Measurements from ENCODE around the gene PRMT1. TPM values are rescaled to one million over a fixed set of nuclear protein-coding genes. Genes with fewer than 3 reads are reported as not detected.

PRMT1 gene
- total RNA-seq, 6 donors from 2014 or later: 65.6 to 155 (median 82.0) TPM

GRCh38 chr19:49663224-49663623, 13.8 kb upstream of the PRMT1 start:
- peak in 1 of 2 donors; percentile 15 for DNase-seq
- no peak for TF ChIP-seq POLR2AphosphoS5 (IDR thresholded peaks at IDR 0.05)
- TF ChIP-seq POLR2A (IDR thresholded peaks at IDR 0.05): no peak
- TF ChIP-seq, protein P1, sequence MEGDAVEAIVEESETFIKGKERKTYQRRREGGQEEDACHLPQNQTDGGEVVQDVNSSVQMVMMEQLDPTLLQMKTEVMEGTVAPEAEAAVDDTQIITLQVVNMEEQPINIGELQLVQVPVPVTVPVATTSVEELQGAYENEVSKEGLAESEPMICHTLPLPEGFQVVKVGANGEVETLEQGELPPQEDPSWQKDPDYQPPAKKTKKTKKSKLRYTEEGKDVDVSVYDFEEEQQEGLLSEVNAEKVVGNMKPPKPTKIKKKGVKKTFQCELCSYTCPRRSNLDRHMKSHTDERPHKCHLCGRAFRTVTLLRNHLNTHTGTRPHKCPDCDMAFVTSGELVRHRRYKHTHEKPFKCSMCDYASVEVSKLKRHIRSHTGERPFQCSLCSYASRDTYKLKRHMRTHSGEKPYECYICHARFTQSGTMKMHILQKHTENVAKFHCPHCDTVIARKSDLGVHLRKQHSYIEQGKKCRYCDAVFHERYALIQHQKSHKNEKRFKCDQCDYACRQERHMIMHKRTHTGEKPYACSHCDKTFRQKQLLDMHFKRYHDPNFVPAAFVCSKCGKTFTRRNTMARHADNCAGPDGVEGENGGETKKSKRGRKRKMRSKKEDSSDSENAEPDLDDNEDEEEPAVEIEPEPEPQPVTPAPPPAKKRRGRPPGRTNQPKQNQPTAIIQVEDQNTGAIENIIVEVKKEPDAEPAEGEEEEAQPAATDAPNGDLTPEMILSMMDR (IDR thresholded peaks at IDR 0.05): no peak
- TF ChIP-seq EP300 (IDR thresholded peaks at IDR 0.05): no peak
- no peak for ATAC-seq (ENCODE audit: low FRiP score in 2 of 2)
- Histone ChIP-seq H3K36me3 (peaks cover 10 to 51% (median 45%) of the 10 kb centered on the region in 4 donors), H3K9me3 (no peaks in the 10 kb centered on the region), H3K27me3 (no peaks in the 10 kb centered on the region), H3K4me3 (peak overlapping the region in 2 of 4 donors; percentile 72 to 73), H3K27ac (peak overlapping the region in 3 of 4 donors; percentile 82 to 93 (median 90)), H3K4me1 (peaks cover 17 to 29% (median 20%) of the 10 kb centered on the region in 4 donors)
- WGBS, 2 donors: 83 to 91% methylated on average over 7 to 12 of the region's 12 CpGs

DNA sequence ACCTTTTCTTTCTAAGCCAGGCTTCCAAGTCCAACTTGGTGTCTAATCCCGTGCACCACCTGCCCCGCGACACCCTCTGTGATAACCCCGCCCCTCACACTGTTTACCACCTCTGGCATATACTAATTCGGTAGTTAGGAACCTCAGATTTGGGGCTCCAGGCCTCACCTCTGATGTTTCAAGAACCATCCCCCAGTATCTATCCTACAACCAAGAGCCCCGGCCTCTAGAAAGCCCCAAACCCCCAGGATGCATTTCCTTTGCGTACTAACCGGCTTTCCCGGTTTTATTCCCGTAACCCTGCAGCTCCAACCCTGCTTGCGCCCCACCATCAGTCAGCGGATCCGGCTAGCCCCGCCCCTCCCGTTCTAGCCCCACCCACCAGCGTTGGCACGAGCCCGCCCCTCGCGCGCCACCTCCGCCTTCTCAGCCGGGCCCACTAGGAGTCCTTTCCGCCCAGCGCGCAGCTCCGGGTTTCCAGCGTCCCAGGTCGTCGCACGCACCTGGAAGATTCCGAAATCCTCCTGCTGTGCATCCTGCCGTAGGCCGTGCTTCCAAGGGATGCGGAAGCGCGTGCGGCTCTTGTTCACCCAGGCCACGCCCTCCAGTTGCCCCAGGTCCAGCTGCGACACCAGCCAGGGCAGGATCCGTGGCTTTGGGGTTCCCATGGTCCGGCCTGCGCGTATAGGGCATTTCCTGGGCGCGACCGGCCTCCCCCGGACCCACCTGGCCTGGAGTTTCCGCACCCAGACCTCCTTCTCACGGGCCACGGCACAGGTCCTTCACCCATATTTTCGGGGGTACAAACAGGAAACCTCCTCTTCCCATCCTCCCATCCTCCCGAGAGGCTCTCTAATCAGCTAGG, 12.7 kb upstream of the PRMT1 start:
- peaks cover 17 to 29% (median 20%) of the 10 kb centered on the region in 4 donors for H3K4me1 ChIP-seq
- H3K9me3 ChIP-seq: no peaks in the 10 kb centered on the region
- peak; percentile 94 to 97 for DNase-seq
- H3K36me3 ChIP-seq: peaks cover 4 to 39% (median 33%) of the 10 kb centered on the region in 4 donors
- H3K27me3 ChIP-seq: no peaks in the 10 kb centered on the region
- ATAC-seq (ENCODE audit: low FRiP score in 2 of 2): peak; percentile 92
- WGBS, 2 donors: 0 to 1% methylated on average over 23 to 43 of the region's 53 CpGs
- TF ChIP-seq POLR2AphosphoS5 (IDR thresholded peaks at IDR 0.05) (peak; percentile 52 to 88), EP300 (IDR thresholded peaks at IDR 0.05) (no peak), POLR2A (IDR thresholded peaks at IDR 0.05) (peak in 2 of 4 donors; percentile 48 to 69)
- TF ChIP-seq, protein P1 (IDR thresholded peaks at IDR 0.05): peak in 5 of 6 experiments; percentile 38 to 70 (median 47)
- H3K4me3 ChIP-seq: peak overlapping the region; percentile 63 to 80 (median 72)
- H3K27ac ChIP-seq: peak overlapping the region; percentile 82 to 93 (median 86)

DNA sequence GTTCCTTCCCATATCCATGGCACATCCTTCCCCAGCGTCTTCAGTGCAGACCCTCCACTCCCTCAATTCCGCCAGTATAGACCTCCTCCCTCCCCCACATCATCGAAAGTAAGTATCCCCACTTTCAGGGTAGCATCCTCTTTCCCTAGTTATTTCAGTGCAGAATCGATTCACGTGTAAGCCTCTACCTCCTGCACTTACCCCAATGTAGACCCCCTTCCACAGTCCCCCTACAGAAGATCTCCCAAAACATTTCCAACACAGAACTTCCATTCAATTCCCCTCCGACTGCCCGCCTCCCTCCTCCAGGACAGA, 12.1 kb upstream of the PRMT1 start:
- 0 to 1% methylated on average over 7 of the region's 7 CpGs for WGBS, 2 donors
- no peaks in the 10 kb centered on the region for H3K9me3 ChIP-seq
- peak overlapping the region; percentile 82 to 93 (median 86) for H3K27ac ChIP-seq
- H3K4me1 ChIP-seq: peaks cover 17 to 29% (median 20%) of the 10 kb centered on the region in 4 donors
- H3K27me3 ChIP-seq: no peaks in the 10 kb centered on the region
- peaks cover 3 to 33% (median 29%) of the 10 kb centered on the region in 4 donors for H3K36me3 ChIP-seq
- TF ChIP-seq, protein P1 (IDR thresholded peaks at IDR 0.05): no peak
- TF ChIP-seq EP300 (IDR thresholded peaks at IDR 0.05) (no peak), POLR2AphosphoS5 (IDR thresholded peaks at IDR 0.05) (no peak), POLR2A (IDR thresholded peaks at IDR 0.05) (no peak)
- DNase-seq (no peak), ATAC-seq (ENCODE audit: low FRiP score in 2 of 2) (no peak)
- peak overlapping the region; percentile 63 to 80 (median 72) for H3K4me3 ChIP-seq

DNA sequence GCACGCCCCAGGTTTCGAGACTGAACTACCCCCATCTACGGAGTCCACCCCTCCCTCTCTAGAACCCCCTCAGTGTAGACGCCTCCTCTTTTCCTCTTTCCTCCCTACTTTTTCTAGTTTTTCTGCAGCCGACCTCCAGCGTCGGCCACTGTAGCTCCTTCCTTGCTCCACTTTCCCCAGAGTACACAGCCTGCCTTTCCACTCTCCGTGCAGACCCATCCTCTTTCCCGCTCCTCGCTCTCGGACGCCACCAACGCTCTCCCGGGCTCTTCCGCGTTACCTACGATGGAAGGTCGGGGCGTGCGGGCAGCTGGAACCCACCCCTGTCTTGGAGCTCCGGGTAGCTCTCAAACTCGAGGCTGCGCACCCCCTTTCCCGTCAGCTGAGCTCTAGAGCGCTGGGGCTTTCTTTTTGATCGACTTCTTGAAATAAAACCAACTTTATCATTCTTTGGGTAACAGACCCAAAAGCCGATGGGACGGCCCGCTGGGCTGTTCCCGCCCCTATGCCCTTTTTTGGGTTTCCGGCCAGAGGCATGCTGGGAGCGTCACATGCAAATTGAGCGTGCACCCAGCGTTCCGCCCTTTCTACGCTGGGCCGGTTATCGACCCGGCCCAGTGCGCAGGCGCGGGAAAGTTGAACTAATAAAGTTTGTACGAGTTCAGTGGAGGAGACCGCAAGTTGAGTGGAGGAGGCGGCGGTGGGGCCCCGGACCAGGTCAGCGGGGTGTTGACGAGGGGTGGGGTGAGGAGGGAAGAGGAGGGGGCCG, 11.5 kb upstream of the PRMT1 start, which contains the start of the genes BCL2L12 and IRF3:
BCL2L12 (plus strand) TSS at position 583 of the 769 bp plus-strand sequence. CDS start 760 bp downstream, outside the sequence.
IRF3 (minus strand) TSS at position 507 of the 769 bp plus-strand sequence. CDS start 1,019 bp downstream, outside the sequence.
- peak within 1 kb of the TSS; percentile 63 to 80 (median 72) for H3K4me3 ChIP-seq
- DNase-seq: peak; percentile 97
- H3K9me3 ChIP-seq: no peaks in the 10 kb centered on the region
- TF ChIP-seq POLR2A (IDR thresholded peaks at IDR 0.05) (peak in 3 of 4 donors; percentile 33 to 82 (median 77)), EP300 (IDR thresholded peaks at IDR 0.05) (no peak), POLR2AphosphoS5 (IDR thresholded peaks at IDR 0.05) (peak; percentile 75 to 87)
- TF ChIP-seq, protein P1 (IDR thresholded peaks at IDR 0.05): peak in 2 of 6 experiments; percentile 5 to 28
- ATAC-seq (ENCODE audit: low FRiP score in 2 of 2): peak; percentile 95 to 96
- H3K27ac ChIP-seq: peak within 1 kb of the TSS; percentile 82 to 93 (median 86)
- WGBS, 2 donors: 1% methylated on average over 43 to 50 of the region's 50 CpGs
- peaks cover 17 to 29% (median 20%) of the 10 kb centered on the region in 4 donors for H3K4me1 ChIP-seq
- no peaks in the 10 kb centered on the region for H3K27me3 ChIP-seq
- H3K36me3 ChIP-seq: peaks cover 3 to 28% (median 25%) of the 10 kb centered on the region in 4 donors

All from upper lobe of left lung (tissue), 6 donors.